ENCODE results near the gene MMRN2. TPM values are rescaled to one million over a fixed set of nuclear protein-coding genes. Genes with fewer than 3 reads are reported as not detected.

Gene MMRN2
- total and polyA plus RNA-seq, 2 of the 8 experiments (the other 6 are each of a cell fraction or from before 2014, with no cell fraction given), result 1.2 TPM

DNA sequence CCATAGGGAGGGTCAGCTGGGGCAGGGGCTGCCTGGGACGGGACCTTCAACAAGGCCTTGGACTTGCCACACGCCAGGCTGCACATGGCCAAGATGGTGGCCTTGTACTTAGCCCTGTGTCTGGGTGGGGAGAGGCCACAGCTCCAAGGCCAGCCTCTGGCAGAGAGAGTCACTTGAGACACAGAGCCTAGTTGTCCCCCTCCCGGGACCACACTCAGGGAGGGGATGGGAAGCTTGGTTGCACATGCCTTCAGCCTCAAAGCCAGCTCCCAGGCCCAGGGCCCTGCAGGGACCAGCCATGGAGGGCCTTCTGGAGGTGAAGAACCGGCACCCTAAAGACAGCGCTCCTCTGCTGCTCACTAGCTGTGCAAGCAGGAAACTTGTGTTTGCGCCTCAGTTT, 16.7 kb downstream of the MMRN2 start:
- H3K27ac ChIP-seq (ENCODE audit: low read depth, low read length), result no peak overlapping the region
- peaks cover 0 to 1% of the 10 kb centered on the region in 2 experiments for H4K20me1 ChIP-seq (replicated peaks in 1 of 2; ENCODE audit: control insufficient read depth in 1 of 2, insufficient read depth in 2 of 2, low read length in 2 of 2)
- H3K27me3 ChIP-seq (replicated peaks in 1 of 4; ENCODE audit: control insufficient read depth in 3 of 4, extremely low read depth in 1 of 4, insufficient read depth in 3 of 4, low read length in 3 of 4), result peaks cover 0 to 3% (median 0%) of the 10 kb centered on the region in 4 experiments; a peak in 2 of 7 replicates
- H2BK20ac ChIP-seq (ENCODE audit: low read length), result no peak overlapping the region
- no peak overlapping the region for H2AFZ ChIP-seq (ENCODE audit: low read length)
- H3K4me3 ChIP-seq (ENCODE audit: extremely low read depth in 1 of 4, insufficient read depth in 2 of 4, low read depth in 3 of 4, low read length in 4 of 4), result no peak overlapping the region
- no peak for DNase-seq (ENCODE audit: low read depth in 1 of 2, low spot score in 2 of 2)
- H2BK12ac ChIP-seq (ENCODE audit: low read depth, low read length), result no peak overlapping the region; the same call in 1 of the 2 replicates
- H2AK5ac ChIP-seq (ENCODE audit: low read depth, low read length), result no peak overlapping the region
- H3K23me2 ChIP-seq (ENCODE audit: low read depth, low read length), result no peaks in the 10 kb centered on the region
- no peak overlapping the region for H3K18ac ChIP-seq (ENCODE audit: extremely low read depth, low read length)
- no peak for FAIRE-seq
- H3K23ac ChIP-seq (ENCODE audit: insufficient read length), result no peak overlapping the region
- ChIA-PET POLR2A (ENCODE audit: partially characterized antibody) (interaction anchor here (0.9 to 2.3 kb wide), 5 partner anchors 14 to 27 kb away, joined by 3 to 8 read pairs (median 3); partner anchors contain the start of gene SNCG), CTCF (ENCODE audit: partially characterized antibody) (interaction anchor here (1.0 to 26.4 kb wide), 8 partner anchors 14 to 276 kb away, joined by 3 to 975 read pairs (median 11); partner anchors contain the start of genes ADIRF, MMRN2 and SNCG)
- 0 out of 2 replicates have a peak overlapping the region, but pooled peaks have one; percentile 4 for H4K8ac ChIP-seq (ENCODE audit: extremely low read depth, insufficient read depth, low read length)
- no peaks in the 10 kb centered on the region for H3K79me2 ChIP-seq (ENCODE audit: control insufficient read depth in 1 of 2, insufficient read depth in 2 of 2, low read length in 2 of 2)
- no peaks in the 10 kb centered on the region for H3K9me3 ChIP-seq (ENCODE audit: insufficient read depth in 2 of 2, low read depth in 1 of 2, low read length in 1 of 2)
- WGBS, 2 experiments (ENCODE audit: extremely low coverage in 1 of 2, insufficient coverage in 1 of 2, insufficient read length in 1 of 2, insufficient replicate concordance in 2 of 2, low coverage in 1 of 2, low lambda C conversion rate in 2 of 2, missing lambda C conversion rate in 1 of 2), result 79% methylated on average over 6 of the region's 6 CpGs; no CpG with 5 or more reads in 1 of the 2 experiments
- no peak overlapping the region for H2BK15ac ChIP-seq (ENCODE audit: low read length)
- no peaks in the 10 kb centered on the region for H3K79me1 ChIP-seq (ENCODE audit: low read depth, low read length)
- no peak overlapping the region for H3K14ac ChIP-seq (ENCODE audit: insufficient read length)
- H4K5ac ChIP-seq (ENCODE audit: insufficient read length, low read depth, low read length), result no peak overlapping the region
- no peak overlapping the region for H3K56ac ChIP-seq (replicated peaks; ENCODE audit: insufficient read length, low read depth, low read length)
- H2BK120ac ChIP-seq (replicated peaks; ENCODE audit: low read depth, low read length), result no peak overlapping the region
- H3K9ac ChIP-seq (replicated peaks in 1 of 4; ENCODE audit: extremely low read depth in 1 of 4, low read depth in 3 of 4, low read length in 3 of 4), result no peak overlapping the region
- no peaks in the 10 kb centered on the region for H3K36me3 ChIP-seq (ENCODE audit: control insufficient read depth in 2 of 4, insufficient read depth in 4 of 4, low read length in 3 of 4)
- peaks cover 0 to 2% (median 1%) of the 10 kb centered on the region in 4 experiments; a peak in 5 of 7 replicates for H3K4me1 ChIP-seq (replicated peaks in 1 of 4; ENCODE audit: control insufficient read depth in 3 of 4, insufficient read depth in 4 of 4, low read length in 3 of 4)
- H4K91ac ChIP-seq (replicated peaks; ENCODE audit: insufficient read length, low read length), result no peak overlapping the region
- no peak overlapping the region for H2BK5ac ChIP-seq (ENCODE audit: low read depth, low read length)
- no peak overlapping the region for H3K4me2 ChIP-seq (ENCODE audit: insufficient read depth in 1 of 2, low read depth in 2 of 2, low read length in 2 of 2)
- no peak overlapping the region for H3K4ac ChIP-seq (replicated peaks; ENCODE audit: insufficient read length, low read depth, low read length)
- TF ChIP-seq SP4 (IDR thresholded peaks at IDR 0.05; ENCODE audit: low read length) (no peak), RFX5 (IDR thresholded peaks at IDR 0.05; ENCODE audit: borderline replicate concordance, low read depth, low read length) (no peak), TAF1 (IDR thresholded peaks at IDR 0.05; ENCODE audit: low read depth, low read length) (no peak), SP2 (IDR thresholded peaks at IDR 0.05; ENCODE audit: low read length) (no peak), YY1 (IDR thresholded peaks at IDR 0.05; ENCODE audit: low read depth, low read length) (no peak), ATF2 (IDR thresholded peaks at IDR 0.05; ENCODE audit: low read length) (no peak), SIN3A (conservative IDR thresholded peaks at IDR 0.05 in 1 of 2, IDR thresholded peaks at IDR 0.05 in 1 of 2; ENCODE audit: low read depth in 1 of 2, low read length in 2 of 2) (no peak), RAD21 (IDR thresholded peaks at IDR 0.05 in 1 of 2, conservative IDR thresholded peaks at IDR 0.05 in 1 of 2; ENCODE audit: low read depth in 2 of 2, low read length in 2 of 2) (no peak), JUND (IDR thresholded peaks at IDR 0.05; ENCODE audit: low read length) (no peak), HDAC2 (IDR thresholded peaks at IDR 0.05; ENCODE audit: borderline replicate concordance in 1 of 2, low read depth in 2 of 2, low read length in 2 of 2) (no peak)
- TF ChIP-seq, protein P1, sequence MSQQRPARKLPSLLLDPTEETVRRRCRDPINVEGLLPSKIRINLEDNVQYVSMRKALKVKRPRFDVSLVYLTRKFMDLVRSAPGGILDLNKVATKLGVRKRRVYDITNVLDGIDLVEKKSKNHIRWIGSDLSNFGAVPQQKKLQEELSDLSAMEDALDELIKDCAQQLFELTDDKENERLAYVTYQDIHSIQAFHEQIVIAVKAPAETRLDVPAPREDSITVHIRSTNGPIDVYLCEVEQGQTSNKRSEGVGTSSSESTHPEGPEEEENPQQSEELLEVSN (IDR thresholded peaks at IDR 0.05), result no peak
